Heart right ventricle (tissue), 16 donors: ENCODE measurements around the gene FFAR3. TPM values are rescaled to one million over a fixed set of nuclear protein-coding genes. Genes with fewer than 3 reads are reported as not detected.

Experiments used
- ATAC-seq, 8 donors: fragments of 200-7000 bp; cut with Tn5 transposase; one replicate each; pipeline ENCODE4 v1.9.1; 2020; ENCODE audit warnings: mild to moderate bottlenecking in 8 of 8, moderate library complexity in 8 of 8, moderate number of reproducible peaks in 1 of 8
- DNase-seq, 2 donors: peaks; one replicate each; pipeline ENCODE4 v3.0.0-alpha.2; 2020
- H3K27ac ChIP-seq, 10 donors: fragments of 200-600 bp; sonication (generic) in 2 of 10; one replicate each; pipeline versions ENCODE4 v1.5.0 to v1.8.0; 2020 to 2022; ENCODE audit warnings: mild to moderate bottlenecking in 3 of 10
- H3K27me3 ChIP-seq, 7 donors: fragments of 200-600 bp; one replicate each; pipeline ENCODE4 v1.8.0; 2021 to 2022; ENCODE audit warnings: mild to moderate bottlenecking in 2 of 7
- H3K36me3 ChIP-seq, 9 donors: fragments of 200-600 bp; sonication (generic) in 1 of 9; one replicate each; pipeline versions ENCODE4 v1.5.0 to v1.8.0; 2020 to 2022; ENCODE audit warnings: mild to moderate bottlenecking in 2 of 9
- H3K4me1 ChIP-seq, 9 donors: fragments of 200-600 bp; sonication (generic) in 1 of 9; one replicate each; pipeline versions ENCODE4 v1.5.0 to v1.8.0; 2020 to 2022; ENCODE audit warnings: mild to moderate bottlenecking in 4 of 9
- H3K4me3 ChIP-seq, 10 donors: fragments of 200-600 bp; sonication (generic) in 2 of 10; one replicate each; pipeline versions ENCODE4 v1.5.0 to v1.8.0; 2020 to 2022; ENCODE audit warnings: mild to moderate bottlenecking in 7 of 10, moderate library complexity in 2 of 10
- H3K9me3 ChIP-seq, 11 donors: fragments of 200-600 bp in 10 of 11; sonication (generic) in 2 of 11; one replicate each; pipeline versions ENCODE4 v1.5.0 to v1.8.0; 2013 to 2022; ENCODE audit warnings: mild to moderate bottlenecking in 2 of 11, control low read depth in 1 of 11, moderate library complexity in 1 of 11
- WGBS, 2 donors: extraction: QIAGEN DNeasy Blood & Tissue Kit; methylation state at CpG; one replicate each; pipeline ENCODE4 v1.1.7; 2013; ENCODE audit warnings: inconsistent platforms in 1 of 2; 5-methylcytosine and 5-hydroxymethylcytosine counted together
- intact Hi-C, 10 donors: fragments of 100-400 bp; cut with DNase I; formaldehyde crosslinking; loops; one replicate each; pipeline versions ENCODE4 v1.11.1 to v1.14.2; 2022
- polyA plus RNA-seq, 2 donors: library from polyadenylated mRNA; stranded (reverse); fragments of 200-250 nt; gene quantifications; one replicate each; pipeline ENCODE4 v1.2.3, GENCODE V29; 2013
- total RNA-seq, 10 donors: library from RNA; stranded (reverse); fragmentation: NEBNext Ultra II Directional in 3 of 10; extraction: Animal tissue kit (Norgen Biotek cat#: 25700) in 3 of 10; gene quantifications; one replicate each; pipeline versions ENCODE4 v1.2.1 to v1.2.4, GENCODE V29; 2021 to 2023
- TF ChIP-seq, protein P1 (sequence below), 9 donors: fragments of 200-600 bp; sonication (generic) in 2 of 9; IDR thresholded peaks; one replicate each; pipeline versions ENCODE4 v1.5.0 to v1.8.0; 2021 to 2022; ENCODE audit warnings: antibody characterized with exemption in 9 of 9, mild to moderate bottlenecking in 5 of 9, moderate library complexity in 1 of 9
- donor health status: Arrhythmogenic right ventricular cardiomyopathy.
- donor health status: ischemic (EF 13 %, LVEDD 7.1; RV severe dilation, severe dysfunction).
- donor health status: healthy with polysubstance abuse.
- donor health status: DM: no; HTN: yes; CAD: no.
- donor health status: DM: no; HTN: no; CAD: no.
- donor health status: ischemic (EF 25% LVEDD 6.9; RV normal size, moderate dysfunction).
- donor health status: ischemic (EF 25% LVEDD 5.7; RV mildly dilated, moderate dysfunction).
- donor health status: healthy.
- donor health status: DM: yes; HTN: yes; CAD: no.
- donor health status: Ischemic cardiomyopathy.
- donor health status: ischemic (EF 35%, LVEDD 5.7; RV mildly dilated, moderate dysfunction).
- donor health status: nonischemic (EF 11% LVEDD 7.7; RV severe dilation, severe dysfunction).
- donor health status: DM: yes; HTN: yes; CAD: no.
- donor health status: PGD.
- donor health status: ischemic (EF 29% LVEDD 5.4; RV normal size, mild dysfunction).
- donor health status: nonischemic (EF 23%, LVEDD 6.1; RV moderate dilation, normal function).

The FFAR3 gene
- total and polyA plus RNA-seq, 12 donors: 0.09 to 0.49 (median 0.40) TPM; not detected in 9

GRCh38 chr19:35314031-35314430, 44.2 kb upstream of the FFAR3 start:
- WGBS, 2 donors: 88 to 92% methylated on average over 8 of the region's 8 CpGs
- Histone ChIP-seq H3K4me3 (no peak overlapping the region), H3K4me1 (peaks cover 0 to 20% (median under 1%) of the 10 kb centered on the region in 9 donors), H3K27me3 (no peaks in the 10 kb centered on the region), H3K9me3 (no peaks in the 10 kb centered on the region), H3K27ac (no peak overlapping the region), H3K36me3 (no peaks in the 10 kb centered on the region)
- ATAC-seq (no peak), DNase-seq (no peak)
- intact Hi-C loops: no loop called here
- TF ChIP-seq, protein P1, sequence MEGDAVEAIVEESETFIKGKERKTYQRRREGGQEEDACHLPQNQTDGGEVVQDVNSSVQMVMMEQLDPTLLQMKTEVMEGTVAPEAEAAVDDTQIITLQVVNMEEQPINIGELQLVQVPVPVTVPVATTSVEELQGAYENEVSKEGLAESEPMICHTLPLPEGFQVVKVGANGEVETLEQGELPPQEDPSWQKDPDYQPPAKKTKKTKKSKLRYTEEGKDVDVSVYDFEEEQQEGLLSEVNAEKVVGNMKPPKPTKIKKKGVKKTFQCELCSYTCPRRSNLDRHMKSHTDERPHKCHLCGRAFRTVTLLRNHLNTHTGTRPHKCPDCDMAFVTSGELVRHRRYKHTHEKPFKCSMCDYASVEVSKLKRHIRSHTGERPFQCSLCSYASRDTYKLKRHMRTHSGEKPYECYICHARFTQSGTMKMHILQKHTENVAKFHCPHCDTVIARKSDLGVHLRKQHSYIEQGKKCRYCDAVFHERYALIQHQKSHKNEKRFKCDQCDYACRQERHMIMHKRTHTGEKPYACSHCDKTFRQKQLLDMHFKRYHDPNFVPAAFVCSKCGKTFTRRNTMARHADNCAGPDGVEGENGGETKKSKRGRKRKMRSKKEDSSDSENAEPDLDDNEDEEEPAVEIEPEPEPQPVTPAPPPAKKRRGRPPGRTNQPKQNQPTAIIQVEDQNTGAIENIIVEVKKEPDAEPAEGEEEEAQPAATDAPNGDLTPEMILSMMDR (IDR thresholded peaks at IDR 0.05): no peak

DNA sequence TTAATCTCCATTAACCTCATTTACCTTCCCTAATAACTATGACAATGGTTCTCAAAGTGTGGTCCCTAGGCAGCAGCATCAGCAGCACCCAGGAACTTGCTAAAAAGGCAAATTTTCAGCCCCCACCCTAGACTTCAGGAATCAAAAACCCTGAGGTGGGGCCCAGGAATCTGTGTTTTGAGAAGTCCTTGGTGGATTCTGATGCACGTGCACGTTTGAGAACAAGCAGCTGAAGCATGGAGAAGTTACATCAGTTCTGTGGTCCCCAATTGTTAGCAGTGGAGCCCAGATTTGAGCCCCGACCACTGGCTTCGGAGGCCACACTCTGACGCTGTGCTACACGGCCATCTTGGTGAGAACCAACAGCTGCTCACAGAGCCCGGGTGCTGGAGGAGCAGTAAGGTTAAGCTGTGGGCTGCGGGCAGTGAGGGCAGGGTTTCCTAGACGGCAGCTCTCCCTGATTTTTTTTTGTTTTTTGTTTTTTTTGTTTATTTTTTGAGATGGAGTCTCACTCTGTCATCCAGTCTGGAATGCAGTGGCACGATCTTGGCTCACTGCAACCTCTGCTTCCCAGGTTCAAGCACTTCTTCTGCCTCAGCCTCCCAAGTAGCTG, 43.3 kb upstream of the FFAR3 start:
- TF ChIP-seq, protein P1 (IDR thresholded peaks at IDR 0.05): no peak
- H3K9me3 ChIP-seq: no peaks in the 10 kb centered on the region
- ATAC-seq (no peak), DNase-seq (no peak)
- intact Hi-C loops: no loop called here
- H3K27me3 ChIP-seq: no peaks in the 10 kb centered on the region
- no peaks in the 10 kb centered on the region for H3K36me3 ChIP-seq
- no peak overlapping the region for H3K27ac ChIP-seq
- no peak overlapping the region for H3K4me3 ChIP-seq
- WGBS, 2 donors: 89 to 90% methylated on average over 10 of the region's 10 CpGs
- H3K4me1 ChIP-seq: peaks cover 0 to 29% (median 10%) of the 10 kb centered on the region in 9 donors

GRCh38 chr19:35315883-35316282, 42.4 kb upstream of the FFAR3 start:
- DNase-seq (no peak), ATAC-seq (no peak)
- Histone ChIP-seq H3K36me3 (no peaks in the 10 kb centered on the region), H3K4me1 (peaks cover 0 to 38% (median 16%) of the 10 kb centered on the region in 9 donors), H3K27ac (no peak overlapping the region), H3K9me3 (no peaks in the 10 kb centered on the region), H3K4me3 (no peak overlapping the region), H3K27me3 (no peaks in the 10 kb centered on the region)
- intact Hi-C loops: no loop called here
- TF ChIP-seq, protein P1 (IDR thresholded peaks at IDR 0.05): no peak
- 79 to 84% methylated on average over 9 of the region's 9 CpGs for WGBS, 2 donors

DNA sequence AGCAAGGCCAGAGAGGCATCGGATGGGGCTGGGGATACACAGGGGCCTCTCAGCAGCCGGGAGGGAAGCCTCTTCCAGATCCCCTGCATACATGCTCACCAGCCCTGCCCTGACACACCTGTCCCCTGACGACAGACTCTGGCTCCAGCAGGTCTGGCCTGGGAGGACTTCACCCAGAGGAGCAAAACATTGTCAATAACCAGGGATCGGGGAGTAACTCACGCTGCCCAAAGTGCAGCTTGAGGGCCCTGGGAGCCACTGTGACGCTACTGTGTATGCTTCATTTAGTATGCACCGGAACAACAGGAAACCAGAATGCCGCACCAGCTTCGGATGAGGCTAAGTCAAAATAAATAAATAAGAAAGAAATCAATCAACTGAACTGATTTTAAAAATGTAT, 41.7 kb upstream of the FFAR3 start:
- Histone ChIP-seq H3K27me3 (no peaks in the 10 kb centered on the region), H3K4me3 (no peak overlapping the region), H3K36me3 (no peaks in the 10 kb centered on the region), H3K4me1 (peaks cover 0 to 40% (median 16%) of the 10 kb centered on the region in 9 donors), H3K9me3 (no peaks in the 10 kb centered on the region), H3K27ac (no peak overlapping the region)
- WGBS, 2 donors: 88 to 90% methylated on average over 9 of the region's 9 CpGs
- intact Hi-C loops: no loop called here
- no peak for DNase-seq
- ATAC-seq: no peak
- TF ChIP-seq, protein P1 (IDR thresholded peaks at IDR 0.05): no peak
